HCT116 (cell line): ENCODE results near the gene ADGRA3. TPM values are rescaled to one million over a fixed set of nuclear protein-coding genes. Genes with fewer than 3 reads are reported as not detected.

Experiments used
- ATAC-seq: fragments of 200-7000 bp; cut with Tn5 transposase; 2 replicates; pipeline ENCODE4 v1.9.1; 2020; ENCODE audit warnings: mild to moderate bottlenecking, moderate library complexity
- BruUV-seq: library from RNA; stranded (reverse); fragments of 400-500 nt; replicated peaks from 2 replicates; lab custom pipeline; 2021; lab: Mats Ljungman, UMichigan
- CTCF ChIA-PET: fragments of 300-600 bp; sonication (Branson Sonifier 250); formaldehyde crosslinking; loops from one replicate; lab custom pipeline; 2021; ENCODE audit warnings: antibody characterized with exemption; lab: Charles Lee
- POLR2A ChIA-PET: fragments of 300-600, 350-600 bp; sonication (Branson Sonifier 250); formaldehyde crosslinking; loops from one replicate; lab custom pipeline; 2021; ENCODE audit warnings: antibody characterized with exemption; lab: Charles Lee
- RAD21 ChIA-PET, 2 experiments: fragments of 300-600 bp; sonication (Branson Sonifier 250); formaldehyde crosslinking; loops; one replicate each; lab custom pipeline; 2023; ENCODE audit warnings: low total read pairs in 2 of 2; ENCODE audit not compliant: uncharacterized antibody in 2 of 2, unreplicated experiment in 2 of 2, low non-redundant PET in 1 of 2; lab: Charles Lee
- DNase-seq: peaks from one replicate; pipeline ENCODE4 v3.0.0-alpha.2; 2010; ENCODE audit warnings: low read depth, low spot score
- H2AFZ ChIP-seq: fragments of 200-600 bp; shearing (Covaris generic), sonication (generic); 2 replicates; pipeline ENCODE4 v1.6.1; 2017; ENCODE audit warnings: low read depth, mixed run types, mixed read lengths, antibody characterized with exemption, low read length; ENCODE audit not compliant: poor library complexity, severe bottlenecking
- H3K27ac ChIP-seq: 2 replicates; pipeline ENCODE4 v1.5.1; 2012; ENCODE audit warnings: low read depth, low read length
- H3K27me3 ChIP-seq: fragments of 200-600 bp; sonication (generic); 2 replicates; pipeline ENCODE4 v1.6.1; 2016; ENCODE audit warnings: mixed run types, low read length, mixed read lengths; ENCODE audit not compliant: insufficient read depth
- H3K36me3 ChIP-seq, 2 experiments: fragments of 200-500 bp in 1 of 2; fragments of 200-600 bp in 1 of 2; sonication (Bioruptor generic) in 1 of 2; sonication (generic) in 1 of 2; 2 replicates each; pipeline versions ENCODE4 v1.5.1 to v1.6.1; 2014 to 2016; ENCODE audit warnings: low read length in 2 of 2, inconsistent platforms in 1 of 2, mixed read lengths in 1 of 2, mixed run types in 1 of 2; ENCODE audit not compliant: insufficient read depth in 2 of 2, control insufficient read depth in 1 of 2
- H3K4me1 ChIP-seq, 2 experiments: fragments of 200-600 bp in 1 of 2; sonication (generic) in 1 of 2; 2 replicates each; pipeline versions ENCODE4 v1.5.1 to v1.6.1; 2012 to 2017; ENCODE audit warnings: low read length in 2 of 2, inconsistent platforms in 1 of 2, mild to moderate bottlenecking in 1 of 2, mixed read lengths in 1 of 2, mixed run types in 1 of 2, moderate library complexity in 1 of 2; ENCODE audit not compliant: insufficient read depth in 2 of 2, control insufficient read depth in 1 of 2
- H3K4me2 ChIP-seq: fragments of 200-600 bp; sonication (generic); 2 replicates; pipeline ENCODE4 v1.6.1; 2017; ENCODE audit warnings: mixed run types, low read length, mixed read lengths
- H3K4me3 ChIP-seq, 2 experiments: fragments of 200-600 bp in 1 of 2; sonication (generic) in 1 of 2; replicated peaks in 1 of 2; 2 replicates each; pipeline ENCODE4 v1.5.1; 2011 to 2016; ENCODE audit warnings: low read length in 2 of 2, control low read depth in 1 of 2, low read depth in 1 of 2, mild to moderate bottlenecking in 1 of 2, mixed read lengths in 1 of 2, mixed run types in 1 of 2
- H3K79me2 ChIP-seq: fragments of 200-600 bp; sonication (generic); 2 replicates; pipeline ENCODE4 v1.6.1; 2017; ENCODE audit warnings: mild to moderate bottlenecking, mixed run types, low read length, moderate library complexity, mixed read lengths; ENCODE audit not compliant: insufficient read depth
- H3K9ac ChIP-seq: fragments of 200-600 bp; sonication (generic); 2 replicates; pipeline ENCODE4 v1.6.1; 2016; ENCODE audit warnings: low read length, mixed read lengths
- H3K9me2 ChIP-seq: fragments of 200-600 bp; sonication (generic), shearing (Covaris generic); 2 replicates; pipeline ENCODE4 v1.6.1; 2017; ENCODE audit warnings: mixed run types, mild to moderate bottlenecking, moderate library complexity; ENCODE audit not compliant: insufficient read depth
- H3K9me3 ChIP-seq, 2 experiments: fragments of 200-500 bp in 1 of 2; fragments of 200-600 bp in 1 of 2; sonication (Bioruptor generic) in 1 of 2; sonication (generic) in 1 of 2; 2 replicates each; pipeline ENCODE4 v1.6.1; 2014 to 2017; ENCODE audit warnings: low read length in 2 of 2, mixed read lengths in 2 of 2, inconsistent platforms in 1 of 2, low read depth in 1 of 2, mild to moderate bottlenecking in 1 of 2, mixed run types in 1 of 2, moderate library complexity in 1 of 2; ENCODE audit not compliant: control insufficient read depth in 1 of 2, insufficient read depth in 1 of 2
- H4K20me1 ChIP-seq: fragments of 200-600 bp; sonication (generic), shearing (Covaris generic); 2 replicates; pipeline ENCODE4 v1.6.1; 2017; ENCODE audit warnings: mixed run types, mild to moderate bottlenecking, moderate library complexity; ENCODE audit not compliant: insufficient read depth
- EZH2phosphoT487 ChIP-seq: fragments of 200-600 bp; IDR thresholded peaks from 2 replicates; pipeline ENCODE4 v1.6.1; 2018; ENCODE audit warnings: antibody characterized with exemption, borderline replicate concordance
- JUND ChIP-seq: IDR thresholded peaks from 2 replicates; pipeline ENCODE4 v1.6.1; 2012
- POLR2A ChIP-seq: IDR thresholded peaks from 2 replicates; pipeline ENCODE4 v1.7.0; 2011; ENCODE audit warnings: borderline replicate concordance; ENCODE audit not compliant: insufficient read depth, insufficient read length; ENCODE audit errors: extremely low read depth
- RAD21 ChIP-seq: IDR thresholded peaks from 2 replicates; pipeline ENCODE4 v1.6.1; 2012; ENCODE audit warnings: low read depth, mild to moderate bottlenecking
- REST ChIP-seq: IDR thresholded peaks from 2 replicates; pipeline ENCODE4 v1.6.1; 2012; ENCODE audit warnings: low read depth
- SRF ChIP-seq: IDR thresholded peaks from 2 replicates; pipeline ENCODE4 v1.6.1; 2012; ENCODE audit warnings: low read depth
- TCF7L2 ChIP-seq: IDR thresholded peaks from 2 replicates; pipeline ENCODE4 v1.7.0; 2011; ENCODE audit warnings: borderline replicate concordance, inconsistent platforms; ENCODE audit not compliant: insufficient read depth, insufficient read length; ENCODE audit errors: extremely low read depth
- ZNF274 ChIP-seq: fragments of 200-500 bp; sonication (Bioruptor generic); IDR thresholded peaks from 2 replicates; pipeline ENCODE4 v1.6.1; 2014; ENCODE audit warnings: mild to moderate bottlenecking, low read depth, low read length, inconsistent platforms
- intact Hi-C: fragments of 100-400 bp; cut with micrococcal nuclease; formaldehyde crosslinking; loops from 2 replicates; pipeline ENCODE4 v1.10.0; 2022
- total RNA-seq: library from RNA; stranded (reverse); gene quantifications from one replicate; pipeline ENCODE4 v1.2.1, GENCODE V29; 2021; ENCODE audit not compliant: unreplicated experiment

Gene ADGRA3
- total RNA-seq, 1 experiment from 2014 or later = 43.0 TPM

- TF ChIP-seq TCF7L2 = no peak
- TF ChIP-seq, all 23 proteins: peak for 0
These were observed 99.5 kb downstream of the ADGRA3 start (continued) for GRCh38 chr4:22416403-22416802.

GRCh38 chr4:22414833-22415232, 101.0 kb downstream of the ADGRA3 start:
- ChIA-PET RAD21 (no interaction called here), POLR2A (no interaction called here)
- H3K27ac ChIP-seq = no peak overlapping the region
- intact Hi-C loops = no loop called here
- H2AFZ ChIP-seq = no peak overlapping the region
- H3K4me1 ChIP-seq = no peaks in the 10 kb centered on the region
- TF ChIP-seq REST (no peak), EZH2phosphoT487 (no peak), SRF (no peak), RAD21 (no peak), JUND (no peak), POLR2A (no peak), ZNF274 (no peak)
- TF ChIP-seq, all 23 proteins: peak for 0
- Histone ChIP-seq H3K9me2 (no peaks in the 10 kb centered on the region), H3K36me3 (0 out of 4 replicates have a peak, but pooled peaks cover 0 to 6% of the 10 kb centered on the region in 2 experiments), H3K79me2 (no peaks in the 10 kb centered on the region), H3K4me2 (no peak overlapping the region), H4K20me1 (0 out of 2 replicates have a peak, but pooled peaks cover 7% of the 10 kb centered on the region), H3K27me3 (no peaks in the 10 kb centered on the region), H3K4me3 (no peak overlapping the region), H3K9ac (no peak overlapping the region), H3K9me3 (no peaks in the 10 kb centered on the region)
- ATAC-seq (no peak), DNase-seq (no peak)
- BruUV-seq = no TSS peak
- CTCF ChIA-PET = no interaction called here
